Uterus (tissue), 4 donors: ENCODE data around the gene THSD4. TPM values are rescaled to one million over a fixed set of nuclear protein-coding genes. Genes with fewer than 3 reads are reported as not detected.

Experiments used
- DNase-seq, 2 donors: peaks; one replicate each; pipeline ENCODE4 v3.0.0-alpha.2; 2019 to 2020
- H3K27ac ChIP-seq, 2 donors: fragments of 200-600 bp; sonication (generic); 1 replicate in 1 of 2; 2 replicates in 1 of 2; pipeline ENCODE4 v1.5.1; 2016 to 2018
- H3K27me3 ChIP-seq, 2 donors: fragments of 200-600 bp; sonication (generic); one replicate each; pipeline ENCODE4 v1.5.1; 2018 to 2019; ENCODE audit warnings: control low read depth in 1 of 2
- H3K36me3 ChIP-seq, 2 donors: fragments of 200-600 bp; sonication (generic); one replicate each; pipeline ENCODE4 v1.5.1; 2019; ENCODE audit warnings: control low read depth in 1 of 2
- H3K4me1 ChIP-seq, 2 donors: fragments of 200-600 bp; sonication (generic); one replicate each; pipeline ENCODE4 v1.5.1; 2018 to 2019; ENCODE audit warnings: control low read depth in 1 of 2
- H3K4me3 ChIP-seq, 2 donors: fragments of 200-600 bp; sonication (generic); 1 replicate in 1 of 2; 2 replicates in 1 of 2; pipeline ENCODE4 v1.5.1; 2018 to 2019; ENCODE audit warnings: mild to moderate bottlenecking in 1 of 2
- H3K9me3 ChIP-seq, 2 donors: fragments of 200-600 bp; sonication (generic); one replicate each; pipeline ENCODE4 v1.5.1; 2019; ENCODE audit warnings: control low read depth in 1 of 2
- POLR2A ChIP-seq, 2 donors: fragments of 450-650 bp; IDR thresholded peaks; one replicate each; pipeline ENCODE4 v1.6.1; 2016; ENCODE audit warnings: antibody characterized with exemption in 2 of 2, mild to moderate bottlenecking in 1 of 2, moderate library complexity in 1 of 2
- intact Hi-C: fragments of 100-400 bp; cut with DNase I; formaldehyde crosslinking; loops from one replicate; pipeline ENCODE4 v1.15.1; 2023; ENCODE audit warnings: low total_unique reads
- total RNA-seq, 4 donors: library from RNA; depleted of rRNA in 3 of 4; stranded (reverse); fragments of >200 nt in 3 of 4; gene quantifications; one replicate each; pipeline versions ENCODE4 v1.1.0 to v1.2.4, GENCODE V29; 2014 to 2023
- TF ChIP-seq, protein P1 (sequence below), 4 experiments: fragments of 200-600 bp in 2 of 4; fragments of 450-650 bp in 2 of 4; sonication (generic) in 2 of 4; IDR thresholded peaks; one replicate each; pipeline ENCODE4 v1.5.1; 2016 to 2019; ENCODE audit warnings: antibody characterized with exemption in 4 of 4, mild to moderate bottlenecking in 2 of 4, moderate library complexity in 1 of 4
- donor health status: DM: yes; HTN: yes; CAD: no.

The THSD4 gene
- total RNA-seq, 4 donors from 2014 or later = 7.1 to 144 (median 35.4) TPM

DNA sequence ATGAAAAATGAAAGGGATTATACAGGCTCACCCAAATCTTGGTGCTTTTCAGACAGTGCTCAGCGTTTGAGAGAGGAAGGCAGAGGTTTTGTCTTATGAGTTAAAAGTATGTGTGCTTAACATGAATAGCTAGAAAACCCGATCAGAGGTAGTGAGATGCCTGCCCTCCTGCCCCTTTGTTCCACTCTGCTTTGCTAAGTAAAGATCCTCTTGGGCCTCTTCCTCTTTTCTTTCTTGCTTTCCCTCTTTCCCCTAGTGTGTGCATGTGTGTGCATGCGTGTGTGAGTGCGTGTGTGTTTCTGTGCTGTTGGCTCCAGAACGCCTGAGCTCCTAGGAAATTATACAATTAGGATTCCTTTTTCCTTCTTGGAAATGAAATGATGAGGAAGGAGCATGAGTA is 433.8 kb downstream of the THSD4 start:
- Histone ChIP-seq H3K4me3 (no peak overlapping the region), H3K27ac (no peak overlapping the region)

DNA sequence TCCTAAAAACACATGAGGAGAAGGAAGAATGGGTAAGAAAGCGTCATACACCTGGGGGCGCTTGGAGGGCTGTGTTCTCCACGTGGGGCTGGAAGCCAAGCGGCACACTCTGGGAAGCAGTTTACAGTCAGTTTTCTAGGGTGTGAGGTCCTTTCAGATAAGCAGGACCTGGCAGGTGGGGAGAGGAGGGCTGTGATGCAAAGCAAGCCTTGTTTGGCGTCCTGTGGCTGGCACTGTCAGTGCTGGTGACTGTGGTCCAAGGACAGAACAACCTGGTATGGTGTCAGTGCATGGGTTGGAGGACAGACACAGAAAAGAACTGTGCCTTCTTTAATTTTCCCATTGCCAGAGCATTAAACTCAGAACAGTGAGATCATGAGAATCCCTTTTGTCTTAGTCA is 434.4 kb downstream of the THSD4 start:
- TF ChIP-seq, protein P1, sequence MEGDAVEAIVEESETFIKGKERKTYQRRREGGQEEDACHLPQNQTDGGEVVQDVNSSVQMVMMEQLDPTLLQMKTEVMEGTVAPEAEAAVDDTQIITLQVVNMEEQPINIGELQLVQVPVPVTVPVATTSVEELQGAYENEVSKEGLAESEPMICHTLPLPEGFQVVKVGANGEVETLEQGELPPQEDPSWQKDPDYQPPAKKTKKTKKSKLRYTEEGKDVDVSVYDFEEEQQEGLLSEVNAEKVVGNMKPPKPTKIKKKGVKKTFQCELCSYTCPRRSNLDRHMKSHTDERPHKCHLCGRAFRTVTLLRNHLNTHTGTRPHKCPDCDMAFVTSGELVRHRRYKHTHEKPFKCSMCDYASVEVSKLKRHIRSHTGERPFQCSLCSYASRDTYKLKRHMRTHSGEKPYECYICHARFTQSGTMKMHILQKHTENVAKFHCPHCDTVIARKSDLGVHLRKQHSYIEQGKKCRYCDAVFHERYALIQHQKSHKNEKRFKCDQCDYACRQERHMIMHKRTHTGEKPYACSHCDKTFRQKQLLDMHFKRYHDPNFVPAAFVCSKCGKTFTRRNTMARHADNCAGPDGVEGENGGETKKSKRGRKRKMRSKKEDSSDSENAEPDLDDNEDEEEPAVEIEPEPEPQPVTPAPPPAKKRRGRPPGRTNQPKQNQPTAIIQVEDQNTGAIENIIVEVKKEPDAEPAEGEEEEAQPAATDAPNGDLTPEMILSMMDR (IDR thresholded peaks at IDR 0.05) = no peak
- TF ChIP-seq POLR2A (IDR thresholded peaks at IDR 0.05) = no peak
- H3K4me1 ChIP-seq = no peaks in the 10 kb centered on the region
- H3K9me3 ChIP-seq = no peaks in the 10 kb centered on the region
- no peak overlapping the region for H3K4me3 ChIP-seq
- no peak overlapping the region for H3K27ac ChIP-seq
- H3K36me3 ChIP-seq = no peaks in the 10 kb centered on the region
- no peak for DNase-seq
- H3K27me3 ChIP-seq = no peaks in the 10 kb centered on the region
- intact Hi-C loops = no loop called here

More for the DNA sequence above, 433.8 kb downstream of the THSD4 start:
- no peaks in the 10 kb centered on the region for H3K27me3 ChIP-seq
- no peaks in the 10 kb centered on the region for H3K4me1 ChIP-seq
- DNase-seq = no peak
- no peaks in the 10 kb centered on the region for H3K36me3 ChIP-seq
- TF ChIP-seq, protein P1 (IDR thresholded peaks at IDR 0.05) = no peak
- no peak for TF ChIP-seq POLR2A (IDR thresholded peaks at IDR 0.05)
- no peaks in the 10 kb centered on the region for H3K9me3 ChIP-seq
- intact Hi-C loops = no loop called here

DNA sequence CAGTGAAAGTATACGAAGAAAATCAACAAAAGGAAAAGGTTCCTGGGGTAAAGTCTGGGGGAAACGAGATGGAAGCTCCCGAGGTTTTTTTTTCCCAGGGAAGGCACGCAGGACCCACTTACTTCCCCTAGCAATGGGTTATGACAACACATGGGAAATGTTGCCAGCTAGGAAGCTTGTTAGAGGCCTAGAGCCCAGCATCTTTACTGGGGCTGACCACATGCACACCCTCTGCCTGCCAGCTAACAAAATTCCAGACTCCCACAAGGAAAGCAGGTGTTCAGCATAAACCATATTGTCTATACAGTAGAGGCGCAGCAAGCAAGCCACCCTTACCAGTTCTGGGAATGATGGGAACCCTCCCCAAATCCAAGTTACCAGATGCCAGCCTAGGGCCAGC is 436.3 kb downstream of the THSD4 start:
- TF ChIP-seq, protein P1 (IDR thresholded peaks at IDR 0.05) = no peak
- no peak for TF ChIP-seq POLR2A (IDR thresholded peaks at IDR 0.05)
- Histone ChIP-seq H3K9me3 (no peaks in the 10 kb centered on the region), H3K4me3 (no peak overlapping the region), H3K36me3 (no peaks in the 10 kb centered on the region), H3K27me3 (no peaks in the 10 kb centered on the region), H3K27ac (no peak overlapping the region), H3K4me1 (no peaks in the 10 kb centered on the region)
- no peak for DNase-seq
- intact Hi-C loops = no loop called here

DNA sequence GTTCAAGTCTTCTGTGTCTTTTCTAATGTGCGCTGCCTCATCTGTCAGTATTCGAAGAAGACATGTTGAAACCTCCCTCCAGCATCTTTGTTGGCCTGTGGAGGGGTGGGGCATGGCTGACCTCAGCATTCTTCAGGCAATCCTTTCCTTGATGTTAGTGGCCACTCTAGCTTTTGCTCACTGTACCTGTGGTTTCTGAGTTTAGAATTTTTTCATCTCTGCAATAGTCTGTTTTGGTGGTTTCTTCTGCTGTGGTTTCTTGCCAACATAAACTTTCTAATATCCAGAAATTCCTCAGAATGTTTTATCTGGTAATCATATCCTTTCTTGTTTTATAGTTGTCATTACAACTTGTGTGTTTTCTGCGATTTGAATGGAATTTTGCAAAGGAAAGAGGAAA is 443.8 kb downstream of the THSD4 start:
- intact Hi-C loops = no loop called here
- Histone ChIP-seq H3K27me3 (no peaks in the 10 kb centered on the region), H3K27ac (no peak overlapping the region), H3K36me3 (no peaks in the 10 kb centered on the region), H3K9me3 (no peaks in the 10 kb centered on the region), H3K4me1 (no peaks in the 10 kb centered on the region), H3K4me3 (no peak overlapping the region)
- no peak for TF ChIP-seq POLR2A (IDR thresholded peaks at IDR 0.05)
- TF ChIP-seq, protein P1 (IDR thresholded peaks at IDR 0.05) = no peak
- DNase-seq = no peak

DNA sequence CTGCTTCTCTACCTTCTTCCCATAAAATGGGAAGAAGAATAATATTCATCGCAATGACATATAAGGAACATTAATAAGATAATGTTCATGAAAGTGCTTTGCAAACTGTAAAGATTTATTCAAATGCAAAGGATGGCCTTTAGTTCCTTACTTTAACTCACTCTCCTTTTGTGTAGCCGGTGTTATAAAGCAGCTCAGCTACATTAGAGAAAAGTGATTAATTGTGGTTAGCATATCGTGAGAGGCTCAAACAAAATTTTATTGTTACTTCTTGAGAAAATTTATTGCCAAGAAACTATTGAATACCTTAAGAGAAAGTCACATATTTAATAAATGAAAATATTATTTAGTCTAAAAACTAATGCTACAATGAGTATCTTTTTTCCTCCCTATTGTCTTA is 444.3 kb downstream of the THSD4 start:
- TF ChIP-seq, protein P1 (IDR thresholded peaks at IDR 0.05) = no peak
- TF ChIP-seq POLR2A (IDR thresholded peaks at IDR 0.05) = no peak
- H3K9me3 ChIP-seq = no peaks in the 10 kb centered on the region
- H3K27me3 ChIP-seq = no peaks in the 10 kb centered on the region
- H3K36me3 ChIP-seq = no peaks in the 10 kb centered on the region
- DNase-seq = no peak
- H3K4me3 ChIP-seq = no peak overlapping the region
- intact Hi-C loops = no loop called here
- no peaks in the 10 kb centered on the region for H3K4me1 ChIP-seq
- no peak overlapping the region for H3K27ac ChIP-seq
